Panc1 (cell line): Measurements from ENCODE around the gene LRCH2. TPM values are rescaled to one million over a fixed set of nuclear protein-coding genes. Genes with fewer than 3 reads are reported as not detected.

ENCODE experiments used
- ATAC-seq: fragments of 200-7000 bp; cut with Tn5 transposase; 2 replicates; pipeline ENCODE4 v1.9.1; 2020; ENCODE audit warnings: mild to moderate bottlenecking, moderate library complexity
- BruUV-seq: library from RNA; stranded (reverse); fragments of 400-500 nt; replicated peaks from 2 replicates; lab custom pipeline; 2021; lab: Mats Ljungman, UMichigan
- CTCF ChIA-PET: fragments of 300-600 bp; sonication (Branson Sonifier 250); formaldehyde crosslinking; loops from one replicate; lab custom pipeline; 2022; ENCODE audit warnings: antibody characterized with exemption; lab: Charles Lee
- POLR2A ChIA-PET: fragments of 300-600 bp; sonication (Branson Sonifier 250); formaldehyde crosslinking; loops from one replicate; lab custom pipeline; 2022; ENCODE audit warnings: antibody characterized with exemption; lab: Charles Lee
- DNase-seq: peaks from one replicate; pipeline ENCODE4 v3.0.0-alpha.2; 2010; ENCODE audit warnings: low read depth, low spot score
- H3K27ac ChIP-seq: 2 replicates; pipeline ENCODE4 v1.5.1; 2011; ENCODE audit warnings: mild to moderate bottlenecking, low read length, inconsistent platforms
- H3K27me3 ChIP-seq: fragments of 200-500 bp; sonication (Bioruptor generic); 2 replicates; pipeline ENCODE4 v1.6.0; 2014; ENCODE audit warnings: low read length, inconsistent platforms; ENCODE audit not compliant: control insufficient read depth, insufficient read depth
- H3K36me3 ChIP-seq: fragments of 200-500 bp; sonication (Bioruptor generic); 2 replicates; pipeline ENCODE4 v1.5.1; 2014; ENCODE audit warnings: inconsistent platforms, mild to moderate bottlenecking, low read length, moderate library complexity; ENCODE audit not compliant: control insufficient read depth, insufficient read depth
- H3K4me1 ChIP-seq: 2 replicates; pipeline ENCODE4 v1.5.1; 2011; ENCODE audit warnings: inconsistent platforms, mild to moderate bottlenecking, low read length, moderate library complexity; ENCODE audit not compliant: control insufficient read depth, insufficient read depth
- H3K4me3 ChIP-seq, 2 experiments: 2 replicates each; pipeline ENCODE4 v1.5.1; 2011 to 2012; ENCODE audit warnings: low read depth in 2 of 2, low read length in 2 of 2, mild to moderate bottlenecking in 2 of 2, inconsistent platforms in 1 of 2, moderate library complexity in 1 of 2
- H3K9me3 ChIP-seq: fragments of 200-500 bp; sonication (Bioruptor generic); 2 replicates; pipeline ENCODE4 v1.5.1; 2014; ENCODE audit warnings: low read depth, mild to moderate bottlenecking, inconsistent platforms, low read length, moderate library complexity; ENCODE audit not compliant: control insufficient read depth, insufficient read depth
- CTCF ChIP-seq: fragments of 450-650 bp; IDR thresholded peaks from 2 replicates; pipeline ENCODE4 v1.5.1; 2017; ENCODE audit warnings: mild to moderate bottlenecking
- POLR2AphosphoS5 ChIP-seq: IDR thresholded peaks from 2 replicates; pipeline ENCODE4 v1.6.1; 2012; ENCODE audit warnings: mild to moderate bottlenecking, low read depth, low read length, moderate library complexity
- REST ChIP-seq, 2 experiments: IDR thresholded peaks; 2 replicates each; pipeline ENCODE4 v1.6.1; 2011 to 2012; ENCODE audit warnings: low read depth in 2 of 2, control low read depth in 1 of 2, low read length in 1 of 2, mild to moderate bottlenecking in 1 of 2, moderate library complexity in 1 of 2; ENCODE audit not compliant: insufficient read depth in 1 of 2
- SIN3A ChIP-seq: IDR thresholded peaks from 2 replicates; pipeline ENCODE4 v1.6.1; 2012; ENCODE audit warnings: low read depth, mild to moderate bottlenecking, low read length, moderate library complexity, borderline replicate concordance; ENCODE audit not compliant: insufficient read depth
- TCF7L2 ChIP-seq: IDR thresholded peaks from 2 replicates; pipeline ENCODE4 v1.6.1; 2011; ENCODE audit warnings: mild to moderate bottlenecking, low read depth, low read length, inconsistent platforms
- in situ Hi-C: cut with HindIII; loops from 2 replicates; pipeline ENCODE4 v1.10.0; 2016; ENCODE audit warnings: low sequenced_read_pairs, low pct_unique_long_range_greater_than_20kb
- intact Hi-C: fragments of 100-400 bp; cut with micrococcal nuclease; formaldehyde crosslinking; loops from one replicate; pipeline ENCODE4 v1.10.0; 2022; ENCODE audit not compliant: unreplicated experiment
- total RNA-seq: library from RNA; stranded (reverse); gene quantifications from one replicate; pipeline ENCODE4 v1.2.1, GENCODE V29; 2021; ENCODE audit not compliant: unreplicated experiment

LRCH2 gene
- total RNA-seq, 1 experiment from 2014 or later: 0.13 TPM

- no peaks in the 10 kb centered on the region for H3K27me3 ChIP-seq
- H3K9me3 ChIP-seq: no peaks in the 10 kb centered on the region
- no peak for DNase-seq
- intact Hi-C loops: no loop called here
- H3K4me3 ChIP-seq: no peak overlapping the region
- ChIA-PET CTCF (no interaction called here), POLR2A (no interaction called here)
- in situ Hi-C loops: no loop called here
- no peak for TF ChIP-seq SIN3A
- TF ChIP-seq REST (IDR thresholded peaks at IDR 0.05; ENCODE audit: insufficient read depth in 1 of 2, low read depth in 2 of 2, low read length in 1 of 2): no peak
- TF ChIP-seq CTCF: no peak
- no peak for TF ChIP-seq TCF7L2
- TF ChIP-seq POLR2AphosphoS5: no peak
- no TSS peak for BruUV-seq
- no peak for ATAC-seq
- H3K4me1 ChIP-seq: no peaks in the 10 kb centered on the region
- no peaks in the 10 kb centered on the region for H3K36me3 ChIP-seq
- no peak overlapping the region for H3K27ac ChIP-seq
These were observed 168.6 kb downstream of the LRCH2 start for GRCh38 chrX:115065304-115065703.

Other genes with a start within 250 kb of the LRCH2 start
- not detected for gene IL13RA2, start 216.5 kb downstream of the LRCH2 start, total RNA-seq
- gene RBMXL3, start 44.7 kb downstream of the LRCH2 start, total RNA-seq: not detected
- gene LUZP4, start 55.6 kb upstream of the LRCH2 start, total RNA-seq: not detected